ENCODE measurements around the gene CA5B. TPM values are rescaled to one million over a fixed set of nuclear protein-coding genes. Genes with fewer than 3 reads are reported as not detected.
A peak's percentile ranks its signal among the peaks of the same experiment; 100 is the strongest.

Gene CA5B
- total RNA-seq, 1 donor, result 6.9 TPM

DNA sequence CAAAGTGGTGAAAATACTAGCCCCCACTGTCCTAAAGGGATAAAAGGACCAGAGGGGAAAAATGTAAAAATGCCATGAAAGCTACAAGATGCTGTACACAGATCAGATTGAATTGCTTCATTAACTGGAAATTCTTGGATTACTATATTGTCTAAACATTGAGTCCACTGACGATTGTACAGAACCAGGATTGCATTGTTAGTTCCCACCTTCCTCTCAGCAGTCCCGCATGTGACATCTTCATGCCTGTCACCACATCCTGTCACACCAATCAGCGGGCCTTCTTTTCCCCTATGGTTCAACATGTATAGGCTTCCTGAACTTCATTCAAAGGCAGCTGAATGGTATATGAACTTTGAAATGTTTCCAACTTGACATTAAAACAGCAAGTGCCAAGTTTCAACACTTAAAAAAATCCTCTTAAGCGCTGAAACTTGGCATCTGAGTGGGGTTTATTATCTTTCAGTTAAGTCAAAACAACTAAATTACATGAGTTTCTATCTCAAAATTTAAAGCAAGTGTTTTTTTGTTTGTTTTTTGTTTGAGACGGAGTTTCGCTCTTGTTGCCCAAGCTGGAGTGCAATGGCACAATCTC lies 76.8 kb downstream of the CA5B start:
- H3K4me2 ChIP-seq (ENCODE audit: insufficient read depth, low read length), result no peak overlapping the region

DNA sequence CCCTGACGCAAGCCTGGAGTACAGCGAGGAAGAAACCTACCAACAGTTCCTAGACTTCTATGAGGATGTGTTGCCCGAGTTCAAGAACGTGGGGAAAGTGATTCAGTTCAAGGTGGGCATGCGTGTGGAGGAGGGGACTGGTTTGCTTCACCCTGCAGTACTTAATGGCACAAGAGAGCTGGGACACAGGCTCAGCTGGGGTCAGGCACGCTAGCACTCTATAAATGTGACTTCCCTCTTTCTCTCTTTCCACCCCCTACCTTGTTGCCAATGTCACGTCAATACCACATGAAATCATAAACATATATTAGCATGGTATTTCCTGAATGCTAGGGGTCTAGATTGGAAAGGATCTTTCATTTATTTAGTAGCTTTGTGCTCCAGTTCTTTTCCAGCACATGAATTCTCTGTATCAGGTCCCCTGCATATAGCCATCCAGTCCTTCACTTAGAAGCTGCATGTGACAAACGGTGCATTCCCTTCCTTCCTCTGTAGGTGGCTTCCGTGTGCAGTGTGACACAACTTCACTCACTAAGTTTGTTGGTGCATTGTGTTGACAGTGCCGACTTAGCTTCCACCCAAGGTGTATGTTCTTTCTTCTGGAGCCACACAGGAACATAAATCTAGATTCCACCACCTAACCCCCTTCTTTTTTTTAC lies 77.8 kb downstream of the CA5B start:
- H3K27ac ChIP-seq (ENCODE audit: low read depth, low read length), result no peak overlapping the region

More for the DNA sequence above, 76.8 kb downstream of the CA5B start:
- no peaks in the 10 kb centered on the region for H3K9me3 ChIP-seq (ENCODE audit: low read depth, low read length)
- no peak overlapping the region for H2AFZ ChIP-seq (ENCODE audit: low read length)
- TF ChIP-seq, protein P1, sequence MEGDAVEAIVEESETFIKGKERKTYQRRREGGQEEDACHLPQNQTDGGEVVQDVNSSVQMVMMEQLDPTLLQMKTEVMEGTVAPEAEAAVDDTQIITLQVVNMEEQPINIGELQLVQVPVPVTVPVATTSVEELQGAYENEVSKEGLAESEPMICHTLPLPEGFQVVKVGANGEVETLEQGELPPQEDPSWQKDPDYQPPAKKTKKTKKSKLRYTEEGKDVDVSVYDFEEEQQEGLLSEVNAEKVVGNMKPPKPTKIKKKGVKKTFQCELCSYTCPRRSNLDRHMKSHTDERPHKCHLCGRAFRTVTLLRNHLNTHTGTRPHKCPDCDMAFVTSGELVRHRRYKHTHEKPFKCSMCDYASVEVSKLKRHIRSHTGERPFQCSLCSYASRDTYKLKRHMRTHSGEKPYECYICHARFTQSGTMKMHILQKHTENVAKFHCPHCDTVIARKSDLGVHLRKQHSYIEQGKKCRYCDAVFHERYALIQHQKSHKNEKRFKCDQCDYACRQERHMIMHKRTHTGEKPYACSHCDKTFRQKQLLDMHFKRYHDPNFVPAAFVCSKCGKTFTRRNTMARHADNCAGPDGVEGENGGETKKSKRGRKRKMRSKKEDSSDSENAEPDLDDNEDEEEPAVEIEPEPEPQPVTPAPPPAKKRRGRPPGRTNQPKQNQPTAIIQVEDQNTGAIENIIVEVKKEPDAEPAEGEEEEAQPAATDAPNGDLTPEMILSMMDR (IDR thresholded peaks at IDR 0.05; ENCODE audit: extremely low read depth, low read depth, low read length), result no peak
- peaks cover 39% of the 10 kb centered on the region for H3K36me3 ChIP-seq (ENCODE audit: insufficient read depth, low read length)
- DNase-seq (ENCODE audit: insufficient read length, low spot score, missing footprints), result no peak
- H3K4me1 ChIP-seq (ENCODE audit: insufficient read depth, low read length), result no peaks in the 10 kb centered on the region
- H3K79me2 ChIP-seq (ENCODE audit: insufficient read depth, low read length), result no peaks in the 10 kb centered on the region
- H3K27me3 ChIP-seq (ENCODE audit: insufficient read depth, low read length), result no peaks in the 10 kb centered on the region
- no peak overlapping the region for H3K4me3 ChIP-seq (ENCODE audit: insufficient read depth, low read length)
- no peak overlapping the region for H3K27ac ChIP-seq (ENCODE audit: low read depth, low read length)
- H4K20me1 ChIP-seq (ENCODE audit: insufficient read depth, low read length), result peaks cover 4% of the 10 kb centered on the region

DNA sequence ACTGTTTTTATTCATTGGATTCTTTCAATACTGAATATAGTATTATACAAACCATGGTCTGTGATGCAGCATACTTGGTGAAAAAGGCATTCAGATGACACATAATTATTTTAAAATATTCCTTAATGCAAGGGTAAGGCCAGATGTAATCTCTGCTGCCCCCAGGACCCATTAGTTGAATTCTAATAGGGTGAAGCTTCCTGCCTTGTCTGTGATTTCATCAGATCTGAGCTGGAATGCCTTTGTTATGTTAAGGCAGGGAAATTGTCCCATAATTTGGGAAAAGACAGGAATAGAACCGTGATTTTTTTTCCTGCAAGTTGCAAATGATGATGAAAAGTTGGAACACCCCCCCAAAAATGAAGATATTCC lies 78.4 kb downstream of the CA5B start:
- H4K20me1 ChIP-seq (ENCODE audit: insufficient read depth, low read length), result peaks cover 7% of the 10 kb centered on the region
- H3K4me1 ChIP-seq (ENCODE audit: insufficient read depth, low read length), result no peaks in the 10 kb centered on the region
- peaks cover 45% of the 10 kb centered on the region for H3K36me3 ChIP-seq (ENCODE audit: insufficient read depth, low read length)
- no peak overlapping the region for H2AFZ ChIP-seq (ENCODE audit: low read length)
- no peak overlapping the region for H3K4me3 ChIP-seq (ENCODE audit: insufficient read depth, low read length)
- no peak overlapping the region for H3K4me2 ChIP-seq (ENCODE audit: insufficient read depth, low read length)
- no peaks in the 10 kb centered on the region for H3K27me3 ChIP-seq (ENCODE audit: insufficient read depth, low read length)
- DNase-seq (ENCODE audit: insufficient read length, low spot score, missing footprints), result no peak
- H3K27ac ChIP-seq (ENCODE audit: low read depth, low read length), result no peak overlapping the region
- H3K9me3 ChIP-seq (ENCODE audit: low read depth, low read length), result no peaks in the 10 kb centered on the region
- no peaks in the 10 kb centered on the region for H3K79me2 ChIP-seq (ENCODE audit: insufficient read depth, low read length)
- TF ChIP-seq, protein P1 (IDR thresholded peaks at IDR 0.05; ENCODE audit: extremely low read depth, low read depth, low read length), result no peak

More for the DNA sequence above, 77.8 kb downstream of the CA5B start:
- Histone ChIP-seq H3K4me3 (ENCODE audit: insufficient read depth, low read length) (no peak overlapping the region), H3K27me3 (ENCODE audit: insufficient read depth, low read length) (no peaks in the 10 kb centered on the region), H3K4me1 (ENCODE audit: insufficient read depth, low read length) (no peaks in the 10 kb centered on the region), H3K4me2 (ENCODE audit: insufficient read depth, low read length) (no peak overlapping the region), H2AFZ (ENCODE audit: low read length) (no peak overlapping the region), H3K79me2 (ENCODE audit: insufficient read depth, low read length) (no peaks in the 10 kb centered on the region), H4K20me1 (ENCODE audit: insufficient read depth, low read length) (peaks cover 4% of the 10 kb centered on the region), H3K9me3 (ENCODE audit: low read depth, low read length) (no peaks in the 10 kb centered on the region), H3K36me3 (ENCODE audit: insufficient read depth, low read length) (peaks cover 42% of the 10 kb centered on the region)
- TF ChIP-seq, protein P1 (IDR thresholded peaks at IDR 0.05; ENCODE audit: extremely low read depth, low read depth, low read length), result peak; percentile 26
- DNase-seq (ENCODE audit: insufficient read length, low spot score, missing footprints), result no peak

DNA sequence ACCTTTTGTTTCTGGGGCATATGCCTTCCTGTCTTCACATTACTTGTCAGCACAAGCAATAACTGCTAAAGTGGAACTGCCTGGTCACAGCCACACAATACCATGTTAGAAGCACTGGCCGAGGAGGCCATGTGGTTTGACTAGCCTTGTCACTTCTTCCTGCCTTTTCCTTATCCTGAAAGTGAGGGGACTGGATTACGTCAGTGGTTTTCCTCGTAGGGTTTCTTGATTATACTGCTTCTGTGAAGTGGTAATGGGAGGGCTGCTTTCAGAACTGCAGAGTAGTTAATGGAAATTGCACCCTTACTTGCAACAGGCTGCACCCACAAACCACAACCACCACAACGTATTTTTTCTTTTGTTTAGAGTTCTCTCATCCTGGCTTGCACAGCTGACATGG lies 78.8 kb downstream of the CA5B start:
- H3K27ac ChIP-seq (ENCODE audit: low read depth, low read length), result no peak overlapping the region
- no peaks in the 10 kb centered on the region for H3K79me2 ChIP-seq (ENCODE audit: insufficient read depth, low read length)
- TF ChIP-seq, protein P1 (IDR thresholded peaks at IDR 0.05; ENCODE audit: extremely low read depth, low read depth, low read length), result no peak
- no peaks in the 10 kb centered on the region for H3K9me3 ChIP-seq (ENCODE audit: low read depth, low read length)
- H3K4me3 ChIP-seq (ENCODE audit: insufficient read depth, low read length), result no peak overlapping the region
- H3K4me2 ChIP-seq (ENCODE audit: insufficient read depth, low read length), result no peak overlapping the region
- peaks cover 7% of the 10 kb centered on the region for H4K20me1 ChIP-seq (ENCODE audit: insufficient read depth, low read length)
- no peaks in the 10 kb centered on the region for H3K4me1 ChIP-seq (ENCODE audit: insufficient read depth, low read length)
- peaks cover 48% of the 10 kb centered on the region for H3K36me3 ChIP-seq (ENCODE audit: insufficient read depth, low read length)
- H2AFZ ChIP-seq (ENCODE audit: low read length), result no peak overlapping the region
- no peak for DNase-seq (ENCODE audit: insufficient read length, low spot score, missing footprints)
- no peaks in the 10 kb centered on the region for H3K27me3 ChIP-seq (ENCODE audit: insufficient read depth, low read length)

Measured in osteoblast (primary cell).